Activated CD8-positive, alpha-beta memory T cell treated with anti-CD3 and anti-CD28 coated beads for 48 hours (primary cell): ENCODE data around the gene OR5D16.
"Not testable (repeated sequence)": the region's sequence is repeated elsewhere in the genome, so short reads cannot be mapped to it uniquely, and the experiment has no call there.

ENCODE experiments used
- DNase-seq, 3 experiments: peaks; one replicate each; pipeline ENCODE4 v3.0.0-alpha.2; 2020; ENCODE audit warnings: low read depth in 2 of 3, low spot score in 2 of 3

The OR5D16 gene

GRCh38 chr11:55838452-55838851 is at the start of gene OR5D16:
OR5D16 (plus strand) TSS chr11:55838752; CDS start chr11:55838752, 0 bp downstream.
- no peak for DNase-seq

- DNase-seq, result no peak
Observed at GRCh38 chr11:55791606-55792005, 46.9 kb upstream of the OR5D16 start.

GRCh38 chr11:55793321-55793720 is 45.2 kb upstream of the OR5D16 start:
- DNase-seq, result no peak

- no peak for DNase-seq
Observed at GRCh38 chr11:55795256-55795655, 43.3 kb upstream of the OR5D16 start, which contains the start of gene OR5D14. OR5D14 (plus strand) TSS chr11:55795556; CDS start chr11:55795556, 0 bp downstream.

- no peak for DNase-seq
Observed at GRCh38 chr11:55806248-55806647, 32.3 kb upstream of the OR5D16 start.

GRCh38 chr11:55811067-55811466 is 27.5 kb upstream of the OR5D16 start, which contains the start of gene OR5L1:
OR5L1 (plus strand) TSS chr11:55811367; CDS start chr11:55811467, 100 bp downstream.
- DNase-seq, result no peak

- DNase-seq, result no peak
Observed at GRCh38 chr11:55819330-55819729, 19.2 kb upstream of the OR5D16 start, which contains the start of gene OR5D18. OR5D18 (plus strand) TSS chr11:55819630; CDS start chr11:55819630, 0 bp downstream.

GRCh38 chr11:55826919-55827318 is 11.6 kb upstream of the OR5D16 start, which contains the start of gene OR5L2:
OR5L2 (plus strand) TSS chr11:55827219; CDS start chr11:55827219, 0 bp downstream.
- DNase-seq, result no peak

- no peak for DNase-seq
Observed at GRCh38 chr11:55847453-55847852, 8.9 kb downstream of the OR5D16 start.

- DNase-seq, result no peak
Observed at GRCh38 chr11:55849037-55849436, 10.5 kb downstream of the OR5D16 start.

- DNase-seq, result no peak
Observed at GRCh38 chr11:55852141-55852540, 13.6 kb downstream of the OR5D16 start.

- no peak for DNase-seq
Observed at GRCh38 chr11:55854704-55855103, 16.2 kb downstream of the OR5D16 start.

GRCh38 chr11:55867354-55867753 is 28.8 kb downstream of the OR5D16 start:
- not testable (repeated sequence) for DNase-seq

GRCh38 chr11:55872731-55873130 is 34.2 kb downstream of the OR5D16 start:
- DNase-seq, result not testable (repeated sequence)

GRCh38 chr11:55873146-55873545 is 34.6 kb downstream of the OR5D16 start:
- DNase-seq, result not testable (repeated sequence)

- not testable (repeated sequence) for DNase-seq
Observed at GRCh38 chr11:55882997-55883396, 44.4 kb downstream of the OR5D16 start, which contains the start of gene TRIM51. TRIM51 (plus strand) TSS chr11:55883297; CDS start chr11:55885429, 2,132 bp downstream.

GRCh38 chr11:55884995-55885394 is 46.4 kb downstream of the OR5D16 start:
- DNase-seq, result not testable (repeated sequence)

- DNase-seq, result not testable (repeated sequence)
Observed at GRCh38 chr11:55885481-55885880, 46.9 kb downstream of the OR5D16 start.
